Nephron (organoid): ENCODE data around the gene CEACAM4.
A peak's percentile ranks its signal among the peaks of the same experiment; 100 is the strongest.

ENCODE experiments used
- H3K27ac Mint-ChIP-seq, 3 experiments: 2 replicates each; pipeline ENCODE4 v1.8.0; 2020; ENCODE audit warnings: mixed read lengths in 3 of 3, mild to moderate bottlenecking in 2 of 3, moderate library complexity in 1 of 3
- H3K27me3 Mint-ChIP-seq: 2 replicates; pipeline ENCODE4 v1.8.0; 2021; ENCODE audit warnings: low read depth, mild to moderate bottlenecking, moderate library complexity, mixed read lengths
- H3K36me3 Mint-ChIP-seq: 2 replicates; pipeline ENCODE4 v1.8.0; 2020; ENCODE audit warnings: low read depth, mixed read lengths
- H3K4me1 Mint-ChIP-seq: 2 replicates; pipeline ENCODE4 v1.8.0; 2020; ENCODE audit warnings: mixed read lengths
- H3K4me3 Mint-ChIP-seq, 3 experiments: 2 replicates each; pipeline ENCODE4 v1.8.0; 2020; ENCODE audit warnings: mild to moderate bottlenecking in 3 of 3, mixed read lengths in 3 of 3, moderate library complexity in 2 of 3
- H3K9me3 Mint-ChIP-seq: 2 replicates; pipeline ENCODE4 v1.8.0; 2020; ENCODE audit warnings: mixed read lengths
- CTCF ChIP-seq, 3 experiments: fragments of 200-600 bp; sonication (generic); IDR thresholded peaks; one replicate each; pipeline ENCODE4 v1.5.0; 2021; ENCODE audit warnings: antibody characterized with exemption in 3 of 3; ENCODE audit not compliant: unreplicated experiment in 3 of 3

Gene CEACAM4

GRCh38 chr19:41601771-41602170 lies 25.1 kb downstream of the CEACAM4 start:
- no peaks in the 10 kb centered on the region for H3K36me3 Mint-ChIP-seq
- no peak for TF ChIP-seq CTCF (IDR thresholded peaks at IDR 0.05; ENCODE audit: unreplicated experiment in 3 of 3)
- H3K27me3 Mint-ChIP-seq, result peaks cover 20% of the 10 kb centered on the region
- no peaks in the 10 kb centered on the region for H3K4me1 Mint-ChIP-seq
- no peak overlapping the region for H3K4me3 Mint-ChIP-seq
- no peaks in the 10 kb centered on the region for H3K9me3 Mint-ChIP-seq
- H3K27ac Mint-ChIP-seq, result no peak overlapping the region

- Mint-ChIP-seq H3K4me3 (no peak overlapping the region), H3K27ac (no peak overlapping the region), H3K36me3 (no peaks in the 10 kb centered on the region), H3K4me1 (no peaks in the 10 kb centered on the region), H3K9me3 (no peaks in the 10 kb centered on the region), H3K27me3 (peaks cover 25% of the 10 kb centered on the region)
- TF ChIP-seq CTCF (IDR thresholded peaks at IDR 0.05; ENCODE audit: unreplicated experiment in 3 of 3), result no peak
Observed at GRCh38 chr19:41599175-41599966, 27.5 kb downstream of the CEACAM4 start.

- no peaks in the 10 kb centered on the region for H3K4me1 Mint-ChIP-seq
- no peak overlapping the region for H3K4me3 Mint-ChIP-seq
- no peak overlapping the region for H3K27ac Mint-ChIP-seq
- H3K27me3 Mint-ChIP-seq, result peaks cover 19% of the 10 kb centered on the region
- H3K9me3 Mint-ChIP-seq, result no peaks in the 10 kb centered on the region
- H3K36me3 Mint-ChIP-seq, result no peaks in the 10 kb centered on the region
- TF ChIP-seq CTCF (IDR thresholded peaks at IDR 0.05; ENCODE audit: unreplicated experiment in 3 of 3), result peak; percentile 76 to 80 (median 76)
Observed at GRCh38 chr19:41597600-41598041, 29.3 kb downstream of the CEACAM4 start.

GRCh38 chr19:41595890-41596280 lies 31.0 kb downstream of the CEACAM4 start:
- H3K27me3 Mint-ChIP-seq, result peaks cover 19% of the 10 kb centered on the region
- H3K27ac Mint-ChIP-seq, result no peak overlapping the region
- H3K36me3 Mint-ChIP-seq, result no peaks in the 10 kb centered on the region
- H3K4me3 Mint-ChIP-seq, result no peak overlapping the region
- TF ChIP-seq CTCF (IDR thresholded peaks at IDR 0.05; ENCODE audit: unreplicated experiment in 3 of 3), result no peak
- H3K9me3 Mint-ChIP-seq, result no peaks in the 10 kb centered on the region
- H3K4me1 Mint-ChIP-seq, result no peaks in the 10 kb centered on the region

GRCh38 chr19:41595258-41595889 lies 31.5 kb downstream of the CEACAM4 start:
- peaks cover 15% of the 10 kb centered on the region for H3K27me3 Mint-ChIP-seq
- H3K4me3 Mint-ChIP-seq, result no peak overlapping the region
- H3K4me1 Mint-ChIP-seq, result no peaks in the 10 kb centered on the region
- H3K36me3 Mint-ChIP-seq, result no peaks in the 10 kb centered on the region
- TF ChIP-seq CTCF (IDR thresholded peaks at IDR 0.05; ENCODE audit: unreplicated experiment in 3 of 3), result peak; percentile 29 to 59 (median 33)
- no peaks in the 10 kb centered on the region for H3K9me3 Mint-ChIP-seq
- no peak overlapping the region for H3K27ac Mint-ChIP-seq
